PC-9 (cell line): ENCODE results near the gene TNFRSF4. TPM values are rescaled to one million over a fixed set of nuclear protein-coding genes. Genes with fewer than 3 reads are reported as not detected.

ENCODE experiments used
- BruUV-seq: library from RNA; stranded (reverse); fragments of 400-500 nt; replicated peaks from 2 replicates; lab custom pipeline; 2021; lab: Mats Ljungman, UMichigan
- CTCF ChIA-PET: fragments of 300-600 bp; sonication (Branson Sonifier 250); formaldehyde crosslinking; loops from one replicate; lab custom pipeline; 2022; ENCODE audit warnings: antibody characterized with exemption; lab: Charles Lee
- POLR2A ChIA-PET: fragments of 300-600 bp; sonication (Branson Sonifier 250); formaldehyde crosslinking; loops from one replicate; lab custom pipeline; 2022; ENCODE audit warnings: antibody characterized with exemption; ENCODE audit not compliant: unreplicated experiment; lab: Charles Lee
- DNase-seq, 2 experiments: peaks; one replicate each; pipeline versions ENCODE4 v3.0.0 to v3.0.0-alpha.2; 2015 to 2022; ENCODE audit warnings: mixed read lengths in 1 of 2
- H2AFZ ChIP-seq: fragments of 200-600 bp; sonication (generic); 2 replicates; pipeline ENCODE4 v1.8.1; 2017; ENCODE audit warnings: antibody characterized with exemption
- H3F3A ChIP-seq: fragments of 200-600 bp; sonication (generic); 2 replicates; pipeline ENCODE4 v1.8.1; 2017; ENCODE audit warnings: antibody characterized with exemption, mild to moderate bottlenecking, low read depth; ENCODE audit not compliant: insufficient read depth
- H3K27ac ChIP-seq: fragments of 200-600 bp; sonication (generic); 2 replicates; pipeline ENCODE4 v1.6.1; 2016; ENCODE audit warnings: mixed run types
- H3K27me3 ChIP-seq: fragments of 200-600 bp; sonication (generic); 2 replicates; pipeline ENCODE4 v1.6.1; 2016; ENCODE audit warnings: low read depth, mixed run types; ENCODE audit not compliant: insufficient read depth
- H3K36me3 ChIP-seq: fragments of 200-600 bp; sonication (generic); 2 replicates; pipeline ENCODE4 v1.6.1; 2016; ENCODE audit warnings: low read depth, mixed run types
- H3K4me1 ChIP-seq: fragments of 200-600 bp; sonication (generic); replicated peaks from 2 replicates; pipeline ENCODE4 v1.6.1; 2016; ENCODE audit warnings: mixed run types; ENCODE audit not compliant: insufficient read depth
- H3K4me2 ChIP-seq: fragments of 200-600 bp; sonication (generic); 2 replicates; pipeline ENCODE4 v1.6.1; 2017; ENCODE audit warnings: mixed run types
- H3K4me3 ChIP-seq: fragments of 200-600 bp; sonication (generic); 2 replicates; pipeline ENCODE4 v1.6.1; 2016; ENCODE audit warnings: mixed run types
- H3K79me2 ChIP-seq: fragments of 200-600 bp; sonication (generic); 2 replicates; pipeline ENCODE4 v1.6.1; 2017; ENCODE audit warnings: low read depth, mixed run types
- H3K9me2 ChIP-seq: fragments of 200-600 bp; sonication (generic); 2 replicates; pipeline ENCODE4 v1.8.1; 2017; ENCODE audit warnings: mild to moderate bottlenecking; ENCODE audit not compliant: insufficient read depth
- H3K9me3 ChIP-seq: fragments of 200-600 bp; sonication (generic); 2 replicates; pipeline ENCODE4 v1.8.1; 2016; ENCODE audit warnings: low read depth; ENCODE audit not compliant: insufficient read depth
- H4K20me1 ChIP-seq: fragments of 200-600 bp; sonication (generic); 2 replicates; pipeline ENCODE4 v1.8.1; 2017; ENCODE audit not compliant: insufficient read depth
- CTCF ChIP-seq: fragments of 200-600 bp; sonication (generic); conservative IDR thresholded peaks from 2 replicates; pipeline ENCODE4 v1.6.1; 2017; ENCODE audit warnings: mixed run types, antibody characterized with exemption, mild to moderate bottlenecking, moderate library complexity
- EZH2 ChIP-seq: fragments of 200-600 bp; sonication (generic); IDR thresholded peaks from 2 replicates; pipeline ENCODE4 v1.8.0; 2017; ENCODE audit warnings: antibody characterized with exemption, low read depth
- intact Hi-C: fragments of 100-400 bp; cut with micrococcal nuclease; formaldehyde crosslinking; loops from one replicate; pipeline ENCODE4 v1.10.0; 2022; ENCODE audit not compliant: unreplicated experiment
- total RNA-seq: library from RNA; stranded (reverse); gene quantifications from 2 replicates; pipeline ENCODE4 v1.2.3, GENCODE V29; 2021

The TNFRSF4 gene
- total RNA-seq, 1 experiment from 2014 or later: 0.20 TPM

GRCh38 chr1:1202831-1203560, 11.0 kb downstream of the TNFRSF4 start:
- H4K20me1 ChIP-seq: no peaks in the 10 kb centered on the region
- no TSS peak for BruUV-seq
- no peak overlapping the region for H3K27ac ChIP-seq
- no peak for DNase-seq
- H3K9me2 ChIP-seq: no peaks in the 10 kb centered on the region
- no peak overlapping the region for H3K4me3 ChIP-seq
- H2AFZ ChIP-seq: no peak overlapping the region
- ChIA-PET CTCF (no interaction called here), POLR2A (no interaction called here)
- no peak overlapping the region for H3K4me2 ChIP-seq
- H3F3A ChIP-seq: peaks cover 7% of the 10 kb centered on the region; the same call in 1 of the 2 replicates
- 0 out of 2 replicates have a peak, but pooled peaks cover 3% of the 10 kb centered on the region for H3K4me1 ChIP-seq
- H3K27me3 ChIP-seq: peaks cover 13% of the 10 kb centered on the region; the same call in 1 of the 2 replicates
- no peaks in the 10 kb centered on the region for H3K36me3 ChIP-seq
- no peaks in the 10 kb centered on the region for H3K9me3 ChIP-seq
- H3K79me2 ChIP-seq: no peaks in the 10 kb centered on the region
- TF ChIP-seq CTCF: no peak
- TF ChIP-seq EZH2: no peak
- intact Hi-C loops: no loop called here

- DNase-seq: peak in 1 of 2 experiments; percentile 39
- no TSS peak for BruUV-seq
- no peak overlapping the region for H3K27ac ChIP-seq
Measured at GRCh38 chr1:1200876-1201810, 12.8 kb downstream of the TNFRSF4 start.

More at GRCh38 chr1:1200876-1201810, 12.8 kb downstream of the TNFRSF4 start:
- ChIA-PET POLR2A (no interaction called here), CTCF (no interaction called here)
- H3K36me3 ChIP-seq: no peaks in the 10 kb centered on the region
- H3K9me2 ChIP-seq: no peaks in the 10 kb centered on the region
- no peaks in the 10 kb centered on the region for H3K4me1 ChIP-seq
- H2AFZ ChIP-seq: no peak overlapping the region
- H3K4me2 ChIP-seq: peak overlapping the region; percentile 77
- TF ChIP-seq CTCF (no peak), EZH2 (no peak)
- H3K4me3 ChIP-seq: peak overlapping the region; percentile 54; the same call in 1 of the 2 replicates
- peaks cover 13% of the 10 kb centered on the region; the same call in 1 of the 2 replicates for H3K27me3 ChIP-seq
- 0 out of 2 replicates have a peak, but pooled peaks cover 4% of the 10 kb centered on the region for H3F3A ChIP-seq
- no peaks in the 10 kb centered on the region for H3K79me2 ChIP-seq
- H3K9me3 ChIP-seq: no peaks in the 10 kb centered on the region
- intact Hi-C loops: no loop called here
- H4K20me1 ChIP-seq: no peaks in the 10 kb centered on the region
